ENCODE results near the gene MXRA7. TPM values are rescaled to one million over a fixed set of nuclear protein-coding genes. Genes with fewer than 3 reads are reported as not detected.
"Not testable (repeated sequence)": the region's sequence is repeated elsewhere in the genome, so short reads cannot be mapped to it uniquely, and the experiment has no call there.

MXRA7 gene
- total and polyA plus RNA-seq, 3 donors from 2014 or later: 217 to 272 (median 253) TPM

- no peaks in the 10 kb centered on the region for H3K36me3 ChIP-seq (ENCODE audit: low read depth, missing control alignments)
- DNase-seq: no peak
- H3K4me1 ChIP-seq: peaks cover 27% of the 10 kb centered on the region
- intact Hi-C loops (cut with DNase I; ENCODE audit: low total_unique reads): no loop called here
- no peak overlapping the region for H3K27ac ChIP-seq
- TF ChIP-seq POLR2A (IDR thresholded peaks at IDR 0.05): no peak
- no peak for TF ChIP-seq CTCF (IDR thresholded peaks at IDR 0.05)
- WGBS, 2 donors: 69 to 76% methylated on average over 3 of the region's 3 CpGs
- H3K27me3 ChIP-seq: no peaks in the 10 kb centered on the region
- H3K9me3 ChIP-seq: no peaks in the 10 kb centered on the region
- H3K4me3 ChIP-seq: no peak overlapping the region
Measured at GRCh38 chr17:76732734-76733617, 22.2 kb upstream of the MXRA7 start.

GRCh38 chr17:76731800-76732733 lies 21.3 kb upstream of the MXRA7 start:
- H3K4me3 ChIP-seq; H3K27me3 ChIP-seq; intact Hi-C loops (cut with DNase I; ENCODE audit: low total_unique reads); H3K27ac ChIP-seq; H3K36me3 ChIP-seq (ENCODE audit: low read depth, missing control alignments); DNase-seq; H3K9me3 ChIP-seq: not testable (repeated sequence)
- peaks cover 35% of the 10 kb centered on the region for H3K4me1 ChIP-seq
- 88% methylated on average over 13 of the region's 13 CpGs for WGBS, 2 donors

GRCh38 chr17:76727745-76728456 lies 17.1 kb upstream of the MXRA7 start:
- no peaks in the 10 kb centered on the region for H3K27me3 ChIP-seq
- H3K4me3 ChIP-seq: peak overlapping the region; percentile 87 to 99
- H3K27ac ChIP-seq: peak overlapping the region; percentile 98 to 99
- TF ChIP-seq CTCF (IDR thresholded peaks at IDR 0.05): no peak
- no peak for TF ChIP-seq POLR2A (IDR thresholded peaks at IDR 0.05)
- intact Hi-C loops (cut with DNase I; ENCODE audit: low total_unique reads): no loop called here
- no peak for DNase-seq
- peaks cover 18% of the 10 kb centered on the region for H3K4me1 ChIP-seq
- H3K9me3 ChIP-seq: no peaks in the 10 kb centered on the region
- H3K36me3 ChIP-seq (ENCODE audit: low read depth, missing control alignments): no peaks in the 10 kb centered on the region
- whole genome bisulfite sequencing, 2 donors: 21 to 28% methylated on average over 18 of the region's 18 CpGs

- peak within 1 kb of the TSS; percentile 87 to 99 for H3K4me3 ChIP-seq
- DNase-seq: peak; percentile 83
- TF ChIP-seq POLR2A (IDR thresholded peaks at IDR 0.05): no peak
- TF ChIP-seq CTCF (IDR thresholded peaks at IDR 0.05): peak; percentile 69 to 80 (median 71)
- no peaks in the 10 kb centered on the region for H3K9me3 ChIP-seq
- no peaks in the 10 kb centered on the region for H3K27me3 ChIP-seq
- H3K4me1 ChIP-seq: peaks cover 13% of the 10 kb centered on the region
- intact Hi-C loops (cut with DNase I; ENCODE audit: low total_unique reads): no loop called here
- H3K36me3 ChIP-seq (ENCODE audit: low read depth, missing control alignments): no peaks in the 10 kb centered on the region
- WGBS, 2 donors: 1% methylated on average over 23 to 71 of the region's 71 CpGs
- peak within 1 kb of the TSS; percentile 98 to 99 for H3K27ac ChIP-seq
Measured at GRCh38 chr17:76726776-76727718, 16.3 kb upstream of the MXRA7 start, which contains the start of gene METTL23. TSS of gene METTL23 (plus strand) at chr17:76726839. CDS start at chr17:76729711, 2,872 bp downstream.
